GM21367 (cell line): ENCODE data around the gene RHOB.

Experiments used
- ATAC-seq: cut with Tn5 transposase; IDR thresholded peaks from one replicate; pipeline ENCODE4 v1.9.1; 2021; ENCODE audit not compliant: unreplicated experiment

Gene RHOB

DNA sequence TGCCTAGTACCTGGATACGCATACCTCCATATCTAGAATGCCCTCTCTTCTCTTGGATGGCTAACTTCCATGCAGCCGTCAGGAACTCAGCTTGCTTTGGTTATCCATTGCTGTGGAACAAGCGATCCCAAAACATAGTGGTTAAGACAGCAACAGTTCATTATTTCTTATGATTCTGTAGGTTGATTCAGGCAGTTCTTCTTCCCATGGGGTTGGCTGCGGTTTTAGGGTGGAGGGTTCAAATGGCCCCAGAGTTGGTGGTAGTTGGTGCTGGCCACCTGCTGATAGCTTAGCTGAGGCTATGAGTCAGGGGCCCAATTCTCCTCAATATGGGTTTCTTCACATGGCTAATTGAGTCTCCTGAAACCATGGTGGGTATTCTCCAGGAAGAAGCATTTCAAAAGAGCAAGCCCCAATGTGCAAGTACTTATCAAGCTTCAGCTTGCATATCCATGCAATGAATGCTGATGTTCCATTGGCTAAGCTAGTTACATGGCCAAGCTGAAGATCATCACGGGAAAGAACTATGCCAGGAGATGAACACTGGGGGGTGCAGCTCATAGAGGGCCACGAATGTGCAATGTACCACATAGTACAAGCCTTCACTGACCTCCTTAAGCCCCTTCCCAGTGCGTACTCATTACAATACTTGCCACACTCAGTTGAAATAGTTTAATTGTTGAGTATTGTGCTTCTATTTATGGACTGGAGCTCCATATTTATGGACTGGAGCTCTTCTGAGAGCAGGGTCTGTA, 10.0 kb upstream of the RHOB start:
- no peak for ATAC-seq

DNA sequence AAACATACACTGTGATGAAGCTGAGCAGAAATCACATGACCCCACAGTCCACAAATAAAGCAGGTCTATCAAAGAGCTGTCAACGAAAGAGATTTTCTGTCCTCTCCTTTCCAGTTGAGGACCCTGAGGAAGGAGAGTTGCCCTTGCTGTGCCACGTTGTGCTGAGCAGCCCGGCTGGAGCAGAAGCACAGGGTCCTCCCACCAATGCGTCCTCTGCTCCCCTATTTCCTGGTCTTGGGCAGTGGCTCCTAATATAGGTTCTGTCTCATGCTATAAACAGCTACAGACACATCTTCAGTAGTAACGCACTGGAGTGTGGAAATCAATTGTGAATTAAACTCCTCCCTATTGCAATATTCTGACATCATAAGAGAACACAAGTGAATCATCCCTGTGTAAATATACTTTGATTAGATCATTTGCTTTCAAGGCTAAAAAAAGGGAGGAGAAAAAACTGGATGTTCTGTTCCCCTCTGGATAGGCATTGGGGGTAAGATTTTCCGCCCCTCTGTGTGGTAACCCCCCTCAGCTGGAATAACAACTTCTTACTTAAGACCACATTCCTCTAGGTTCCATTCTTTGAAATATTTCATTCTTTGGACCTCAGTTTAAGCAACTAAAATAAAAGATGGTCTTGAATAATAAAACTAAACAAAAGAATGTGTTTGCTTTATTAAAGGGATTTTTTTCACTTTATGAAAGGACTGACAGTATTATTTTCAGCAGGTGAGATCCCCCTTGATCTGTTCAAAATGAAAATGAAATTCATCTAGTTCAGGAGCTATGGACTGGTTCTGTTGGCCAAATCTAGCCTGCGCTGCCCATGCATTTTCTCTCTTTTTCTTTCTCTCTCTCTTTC, 8.3 kb upstream of the RHOB start:
- ATAC-seq = no peak

DNA sequence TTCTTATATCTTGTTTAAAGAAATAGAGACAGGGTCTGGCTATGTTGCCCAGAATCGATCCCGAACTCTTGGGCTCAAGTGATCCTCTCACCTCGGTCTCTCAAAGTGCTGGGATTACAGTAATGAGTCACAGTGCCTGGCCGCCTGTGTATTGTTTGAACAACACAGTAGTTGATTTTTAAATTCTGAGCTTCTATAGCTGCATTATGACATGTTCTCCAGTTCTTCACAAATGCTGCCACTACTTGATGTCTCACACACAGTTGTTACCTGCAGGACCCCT, 7.7 kb upstream of the RHOB start:
- no peak for ATAC-seq

DNA sequence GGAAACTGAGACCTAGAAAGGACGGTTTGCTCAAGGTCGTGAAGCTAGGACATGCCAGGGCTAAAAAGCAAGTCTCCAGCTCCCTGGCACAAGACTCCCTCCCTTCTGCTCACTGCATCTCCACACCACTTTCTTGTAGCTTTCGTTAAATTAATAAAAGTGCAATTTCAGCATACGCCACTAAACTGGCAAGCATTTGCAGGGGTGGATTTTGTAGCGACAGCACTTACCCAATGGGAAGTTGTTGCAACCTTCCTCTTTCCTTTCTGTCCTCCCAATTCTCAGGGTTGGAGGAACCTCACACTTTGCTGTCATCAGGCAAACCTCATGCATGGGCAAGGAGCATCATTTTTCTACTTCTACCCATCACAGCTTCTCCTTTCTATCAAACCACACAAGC, 7.4 kb upstream of the RHOB start:
- no peak for ATAC-seq

DNA sequence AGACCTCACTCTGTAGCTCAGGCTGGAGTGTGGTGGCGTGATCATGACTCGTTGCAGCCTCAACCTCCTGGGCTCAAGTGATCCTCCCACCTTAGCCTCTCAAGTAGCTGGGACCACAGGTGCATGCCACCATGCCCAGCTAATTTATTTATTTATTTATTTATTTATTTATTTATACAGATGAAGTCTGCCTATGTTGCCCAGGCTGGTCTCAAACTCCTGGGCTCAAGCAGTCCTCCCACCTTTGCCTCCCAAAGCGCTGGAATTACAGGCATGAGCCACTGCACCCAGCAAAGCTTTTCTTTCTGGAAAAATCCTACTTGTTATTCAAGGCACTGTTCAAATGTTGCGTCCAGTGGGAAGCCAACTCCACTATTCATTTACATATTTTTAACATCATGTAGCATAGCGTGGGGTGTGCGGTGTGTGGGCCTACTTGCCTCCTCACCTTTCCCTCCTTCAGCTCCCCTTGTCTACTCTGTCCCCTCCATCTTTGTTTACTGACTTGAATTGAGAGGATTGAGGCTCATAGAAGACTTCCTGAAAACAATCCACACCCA, 6.8 kb upstream of the RHOB start:
- no peak for ATAC-seq

DNA sequence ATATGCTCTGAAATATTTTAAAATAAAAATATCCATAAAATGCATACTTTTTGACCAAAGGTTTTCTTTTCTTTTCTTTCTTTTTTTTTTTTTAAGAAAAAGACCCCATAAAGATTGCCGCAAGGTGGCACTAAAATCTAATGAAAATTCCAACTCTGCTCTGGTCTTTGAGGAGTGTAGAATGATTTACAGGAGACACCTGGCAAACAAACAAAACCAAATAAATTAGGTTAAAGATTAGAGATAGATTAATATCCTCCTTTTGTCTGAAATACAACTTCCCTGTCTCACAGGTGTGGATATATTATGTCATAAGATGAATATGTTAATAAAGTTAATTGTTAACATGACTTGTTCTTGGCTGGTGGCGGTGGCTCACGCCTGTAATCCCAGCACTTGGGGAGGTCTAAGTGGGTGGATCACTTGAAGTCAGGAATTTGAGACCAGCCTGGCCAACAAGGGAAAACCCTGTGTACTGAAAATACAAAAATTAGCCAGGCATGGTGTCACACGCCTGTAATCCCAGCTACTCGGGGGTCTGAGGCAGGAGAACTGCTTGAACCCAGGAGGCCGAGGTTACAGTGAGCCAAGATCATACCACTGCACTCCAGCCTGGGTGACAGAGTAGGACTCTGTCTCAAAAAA, 3.5 kb upstream of the RHOB start:
- no peak for ATAC-seq

DNA sequence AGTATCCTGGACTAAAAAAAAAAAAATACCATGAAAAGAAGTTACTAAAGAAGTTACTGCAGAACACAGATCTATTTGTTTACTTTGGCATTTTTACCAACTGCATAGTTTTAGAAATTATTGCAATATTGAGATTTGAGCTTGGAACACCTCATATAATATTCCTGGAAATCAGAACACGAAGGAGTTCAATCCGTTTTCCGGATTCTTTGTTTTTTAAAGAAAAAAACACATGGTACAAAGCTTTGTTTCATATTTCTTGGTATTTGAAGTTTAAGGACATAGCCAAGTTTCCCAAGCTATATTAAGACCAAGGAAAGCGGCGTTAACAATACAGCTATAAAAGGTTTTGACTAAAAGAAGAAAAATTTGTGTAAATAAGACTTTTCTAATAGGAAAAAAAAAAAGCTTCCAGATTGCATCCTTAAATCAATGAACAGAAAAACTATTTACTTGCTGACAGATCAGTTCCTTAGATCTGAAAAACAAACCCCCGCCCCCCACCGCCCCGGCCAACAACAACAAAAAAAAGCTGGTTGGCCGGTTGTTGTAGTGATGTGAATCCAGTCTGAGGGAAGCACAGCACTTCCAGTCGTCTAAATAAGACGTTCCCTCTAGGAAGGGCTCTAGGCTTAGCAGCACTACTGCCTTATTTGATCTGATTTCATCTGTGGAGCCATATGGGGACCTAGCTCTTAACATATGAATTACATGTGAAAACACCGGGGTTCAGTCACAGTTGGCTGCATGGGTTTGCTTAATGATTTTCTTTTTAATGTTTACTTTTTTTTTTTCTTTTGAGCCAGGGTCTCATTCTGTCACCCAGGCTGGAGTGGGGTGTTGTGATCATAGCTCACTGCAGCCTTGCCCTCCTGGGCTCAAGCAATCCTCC, 2.5 kb upstream of the RHOB start:
- no peak for ATAC-seq

DNA sequence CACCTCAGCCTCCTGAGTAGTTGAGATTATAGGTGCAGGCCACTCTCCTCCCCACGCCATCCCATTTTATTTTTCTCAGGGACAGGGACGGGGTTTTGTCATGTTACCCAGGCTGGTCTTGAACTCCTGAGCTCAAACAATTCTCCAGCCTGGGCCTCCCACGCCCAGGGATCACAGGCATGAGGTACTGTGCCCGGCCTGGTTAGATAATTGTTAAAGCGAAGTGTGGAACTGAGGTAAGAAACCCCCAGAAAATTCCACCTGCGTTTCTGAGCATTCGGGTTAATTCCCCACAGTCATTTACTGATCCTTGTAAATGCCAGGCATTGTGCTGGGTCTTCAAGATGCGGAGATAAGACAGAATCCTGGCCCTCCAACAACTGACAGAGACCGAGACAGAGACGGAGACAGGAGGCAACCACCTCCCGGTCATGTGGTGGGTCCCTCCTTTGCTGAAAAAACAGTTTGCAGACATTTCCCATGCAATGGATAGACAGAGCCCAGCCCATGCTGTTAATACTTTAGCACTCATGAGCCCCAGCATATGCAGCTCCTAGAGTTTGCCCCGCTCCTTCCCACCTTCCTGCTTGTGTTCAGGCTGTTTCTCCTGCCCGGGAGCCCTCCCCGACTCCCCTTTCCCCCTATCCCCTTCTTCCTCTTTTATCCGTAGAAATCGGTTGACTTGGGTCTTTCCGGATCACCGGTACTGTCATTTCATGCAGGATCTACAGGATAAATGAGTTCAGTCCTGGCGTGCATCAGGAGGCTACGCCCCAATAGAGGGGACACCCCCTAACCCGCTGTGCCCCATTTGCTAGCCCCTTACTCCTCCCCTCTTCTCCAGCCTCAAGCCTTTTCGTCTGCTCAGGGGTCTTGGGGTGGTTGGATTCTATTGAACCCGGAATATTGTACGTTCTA, 1.6 kb upstream of the RHOB start:
- no peak for ATAC-seq

DNA sequence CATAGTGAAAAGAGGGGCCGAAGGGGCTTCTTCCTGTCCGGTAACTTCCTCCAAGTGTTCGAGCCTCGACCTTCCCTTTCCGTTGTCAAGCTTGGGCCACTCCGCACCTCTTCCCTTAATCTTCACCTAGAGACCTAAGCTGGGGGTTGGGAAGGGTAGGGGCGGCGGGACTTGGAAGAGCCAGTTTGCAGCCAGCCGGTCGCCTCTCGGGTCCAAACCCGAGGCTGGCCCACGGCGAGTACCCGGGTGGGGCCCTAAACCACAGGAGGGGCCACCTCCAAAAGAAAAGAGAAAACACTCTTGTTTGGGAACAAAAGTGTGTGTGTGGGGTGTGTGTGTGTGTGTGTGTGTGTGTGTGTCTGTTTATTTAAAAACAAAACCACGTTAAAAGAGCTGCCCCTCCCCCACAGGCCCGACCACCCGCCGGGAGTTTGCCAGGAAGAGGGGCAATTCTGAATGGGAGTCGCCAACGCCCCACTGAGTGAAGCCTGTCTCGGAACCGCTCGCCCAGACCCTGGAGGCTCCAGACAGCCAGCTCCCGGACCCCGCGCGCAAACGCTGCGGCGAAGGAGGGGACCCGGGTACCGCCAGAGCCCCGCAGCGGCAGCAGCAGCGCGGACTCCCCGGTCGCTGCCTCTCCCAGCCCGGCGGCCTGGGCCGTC, 488 bp upstream of the RHOB start:
- ATAC-seq = no peak

DNA sequence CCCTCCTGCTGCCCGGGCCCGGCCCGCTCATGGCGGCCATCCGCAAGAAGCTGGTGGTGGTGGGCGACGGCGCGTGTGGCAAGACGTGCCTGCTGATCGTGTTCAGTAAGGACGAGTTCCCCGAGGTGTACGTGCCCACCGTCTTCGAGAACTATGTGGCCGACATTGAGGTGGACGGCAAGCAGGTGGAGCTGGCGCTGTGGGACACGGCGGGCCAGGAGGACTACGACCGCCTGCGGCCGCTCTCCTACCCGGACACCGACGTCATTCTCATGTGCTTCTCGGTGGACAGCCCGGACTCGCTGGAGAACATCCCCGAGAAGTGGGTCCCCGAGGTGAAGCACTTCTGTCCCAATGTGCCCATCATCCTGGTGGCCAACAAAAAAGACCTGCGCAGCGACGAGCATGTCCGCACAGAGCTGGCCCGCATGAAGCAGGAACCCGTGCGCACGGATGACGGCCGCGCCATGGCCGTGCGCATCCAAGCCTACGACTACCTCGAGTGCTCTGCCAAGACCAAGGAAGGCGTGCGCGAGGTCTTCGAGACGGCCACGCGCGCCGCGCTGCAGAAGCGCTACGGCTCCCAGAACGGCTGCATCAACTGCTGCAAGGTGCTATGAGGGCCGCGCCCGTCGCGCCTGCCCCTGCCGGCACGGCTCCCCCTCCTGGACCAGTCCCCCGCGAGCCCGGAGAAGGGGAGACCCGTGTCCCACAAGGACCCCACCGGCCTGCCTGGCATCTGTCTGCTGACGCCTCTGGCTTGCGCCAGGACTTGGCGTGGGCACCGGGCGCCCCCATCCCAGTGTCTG, 767 bp downstream of the RHOB start:
- peak; percentile 2 for ATAC-seq

DNA sequence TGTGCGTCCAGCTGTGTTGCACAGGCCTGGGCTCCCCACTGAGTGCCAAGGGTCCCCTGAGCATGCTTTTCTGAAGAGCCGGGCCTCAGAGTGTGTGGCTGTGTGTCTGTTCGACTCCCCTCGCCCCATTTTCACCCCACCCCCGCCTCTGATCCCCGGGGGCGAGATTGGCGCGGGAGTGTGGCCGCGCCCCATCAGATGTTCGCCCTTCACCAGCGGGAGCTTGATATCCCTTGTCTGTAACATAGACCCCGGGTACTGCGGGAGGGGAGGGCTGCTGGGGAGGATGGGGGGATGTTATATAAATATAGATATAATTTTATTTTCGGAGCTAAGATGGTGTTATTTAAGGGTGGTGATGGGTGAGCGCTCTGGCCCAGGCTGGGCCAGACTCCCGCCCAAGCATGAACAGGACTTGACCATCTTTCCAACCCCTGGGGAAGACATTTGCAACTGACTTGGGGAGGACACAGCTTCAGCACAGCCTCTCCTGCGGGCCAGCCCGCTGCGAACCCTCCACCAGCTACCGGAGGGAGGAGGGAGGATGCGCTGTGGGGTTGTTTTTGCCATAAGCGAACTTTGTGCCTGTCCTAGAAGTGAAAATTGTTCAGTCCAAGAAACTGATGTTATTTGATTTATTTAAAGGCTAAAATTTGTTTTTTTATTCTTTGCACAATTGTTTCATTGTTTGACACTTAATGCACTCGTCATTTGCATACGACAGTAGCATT, 1.5 kb downstream of the RHOB start:
- no peak for ATAC-seq

DNA sequence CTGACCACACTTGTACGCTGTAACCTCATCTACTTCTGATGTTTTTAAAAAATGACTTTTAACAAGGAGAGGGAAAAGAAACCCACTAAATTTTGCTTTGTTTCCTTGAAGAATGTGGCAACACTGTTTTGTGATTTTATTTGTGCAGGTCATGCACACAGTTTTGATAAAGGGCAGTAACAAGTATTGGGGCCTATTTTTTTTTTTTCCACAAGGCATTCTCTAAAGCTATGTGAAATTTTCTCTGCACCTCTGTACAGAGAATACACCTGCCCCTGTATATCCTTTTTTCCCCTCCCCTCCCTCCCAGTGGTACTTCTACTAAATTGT, 2.1 kb downstream of the RHOB start:
- no peak for ATAC-seq

DNA sequence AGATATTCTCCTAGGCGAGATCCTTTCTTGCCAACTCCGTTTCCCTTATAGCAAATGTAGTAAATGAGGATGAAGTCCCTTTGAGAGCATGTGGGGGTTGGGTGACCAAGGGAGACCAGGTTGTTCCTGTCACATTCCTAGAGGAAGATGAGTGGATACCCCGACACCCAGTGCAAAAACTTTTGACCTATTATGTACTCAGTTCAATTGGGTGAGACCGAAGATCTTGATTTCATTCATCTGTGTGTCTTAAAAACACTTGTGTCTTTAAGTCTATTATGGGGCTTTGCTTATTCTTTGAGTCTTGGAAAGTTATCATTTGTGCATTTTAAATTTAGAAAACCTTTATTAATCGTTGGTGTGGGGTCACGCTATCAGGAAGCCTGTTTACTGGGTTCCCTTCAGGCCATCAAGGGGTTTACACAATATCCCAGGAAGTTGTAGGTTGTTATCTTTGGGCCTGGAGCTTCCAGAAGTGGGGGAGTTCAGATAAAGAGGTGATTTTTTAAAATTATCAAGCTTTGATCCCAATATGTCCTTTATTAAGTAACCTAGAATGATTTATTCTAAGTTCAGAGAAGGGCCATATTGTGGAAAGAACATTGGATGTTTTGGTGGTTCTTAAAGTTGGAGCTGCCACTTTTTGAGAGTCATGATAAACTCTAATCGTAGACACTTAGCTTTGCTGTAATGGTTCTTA, 2.8 kb downstream of the RHOB start:
- ATAC-seq = no peak

DNA sequence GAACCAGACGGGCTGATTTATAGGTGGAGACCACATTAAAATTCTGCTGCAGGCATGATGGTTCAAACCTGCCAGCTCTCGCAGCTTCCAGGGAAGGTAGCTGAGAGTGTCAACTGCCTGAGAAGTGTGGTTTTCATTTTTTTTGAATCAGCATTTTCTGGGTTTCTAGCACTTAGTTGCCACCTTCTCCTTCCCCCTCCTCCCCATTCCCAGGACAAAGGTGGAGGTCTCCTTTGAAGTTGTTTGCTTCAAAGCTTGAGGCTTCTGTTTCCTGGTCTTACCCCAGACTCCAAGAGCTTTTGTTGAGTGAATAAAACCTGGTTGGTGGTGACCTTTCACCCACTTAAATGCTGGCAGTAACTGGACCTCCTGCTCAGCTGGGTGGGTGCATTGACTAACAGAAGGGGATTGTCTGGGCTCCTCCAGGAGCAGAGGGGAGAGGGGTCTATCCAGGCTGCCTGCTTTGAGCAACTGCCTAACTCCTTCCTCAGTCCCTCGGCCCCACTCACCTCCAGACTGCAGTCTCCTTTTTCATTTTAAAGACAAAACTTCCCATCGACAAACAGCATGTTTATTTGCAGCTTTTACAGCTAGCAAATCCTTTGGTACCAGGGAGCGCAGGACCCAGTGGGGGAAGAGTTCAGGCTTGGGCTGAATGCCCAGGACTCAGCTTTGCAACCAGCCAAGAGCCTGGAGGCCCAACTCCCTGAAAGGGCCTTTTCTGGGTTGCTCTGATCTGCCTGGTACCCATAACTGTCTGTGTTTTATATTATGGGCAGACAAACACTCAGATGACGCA, 3.5 kb downstream of the RHOB start:
- ATAC-seq = no peak

DNA sequence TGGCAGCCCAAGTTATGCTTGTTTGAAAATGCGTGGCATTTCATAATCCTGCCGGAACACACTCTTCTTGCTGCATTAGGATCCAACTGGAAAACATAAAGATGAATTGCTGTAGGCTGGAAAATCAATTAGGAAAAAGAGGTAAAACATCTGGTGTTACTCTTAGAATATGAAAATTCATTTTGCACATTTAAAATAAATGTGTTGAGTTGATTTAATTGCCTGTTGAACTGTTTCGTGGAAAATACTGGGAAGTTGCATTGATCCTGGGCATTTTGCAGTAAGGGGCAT, 4.1 kb downstream of the RHOB start:
- no peak for ATAC-seq

DNA sequence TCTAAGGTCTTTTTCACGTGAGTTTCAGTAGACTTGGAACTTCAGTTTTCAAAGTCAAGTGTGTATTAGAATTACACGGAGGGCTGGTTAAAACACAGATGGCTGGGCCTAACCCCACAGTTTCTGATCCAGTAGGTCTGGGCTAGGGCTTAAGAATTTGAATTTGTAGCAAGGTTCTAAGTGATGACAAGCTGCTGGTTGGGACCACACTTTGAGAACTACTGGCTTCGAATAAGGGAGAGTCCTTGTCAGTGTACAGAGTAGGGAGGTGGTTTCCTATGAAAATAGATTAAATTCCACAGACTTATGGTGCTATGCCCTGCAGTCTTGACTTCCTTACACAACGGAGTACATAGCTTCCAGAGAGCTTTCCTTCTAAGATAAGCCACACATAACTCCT, 4.5 kb downstream of the RHOB start:
- ATAC-seq = no peak
